Measurements from ENCODE around the gene SLC39A3.

Gene SLC39A3

GRCh38 chr19:2750808-2751437 is 11.1 kb upstream of the SLC39A3 start:
- DNase-seq (ENCODE audit: low read depth in 1 of 2, low spot score in 1 of 2), result no peak

- no peak for DNase-seq (ENCODE audit: low read depth in 1 of 2, low spot score in 1 of 2)
These were observed 7.5 kb upstream of the SLC39A3 start for GRCh38 chr19:2747349-2747748.

- DNase-seq (ENCODE audit: low read depth in 1 of 2, low spot score in 1 of 2), result no peak
These were observed 4.3 kb upstream of the SLC39A3 start for GRCh38 chr19:2744113-2744512.

- DNase-seq (ENCODE audit: low read depth in 1 of 2, low spot score in 1 of 2), result no peak
These were observed 3.3 kb upstream of the SLC39A3 start for GRCh38 chr19:2743099-2743498.

- DNase-seq (ENCODE audit: low read depth in 1 of 2, low spot score in 1 of 2), result no peak
These were observed 468 bp upstream of the SLC39A3 start for GRCh38 chr19:2740314-2740656.

- DNase-seq (ENCODE audit: low read depth in 1 of 2, low spot score in 1 of 2), result no peak
These were observed 3.1 kb downstream of the SLC39A3 start for GRCh38 chr19:2736550-2737190.

- DNase-seq (ENCODE audit: low read depth in 1 of 2, low spot score in 1 of 2), result no peak
These were observed 4.4 kb downstream of the SLC39A3 start for GRCh38 chr19:2735374-2735773.

GRCh38 chr19:2734589-2735288 is 5.1 kb downstream of the SLC39A3 start:
- no peak for DNase-seq (ENCODE audit: low read depth in 1 of 2, low spot score in 1 of 2)

GRCh38 chr19:2733930-2734588 is 5.8 kb downstream of the SLC39A3 start:
- DNase-seq (ENCODE audit: low read depth in 1 of 2, low spot score in 1 of 2), result no peak

GRCh38 chr19:2732883-2733282 is 6.9 kb downstream of the SLC39A3 start:
- no peak for DNase-seq (ENCODE audit: low read depth in 1 of 2, low spot score in 1 of 2)

- DNase-seq (ENCODE audit: low read depth in 1 of 2, low spot score in 1 of 2), result no peak
These were observed 7.6 kb downstream of the SLC39A3 start for GRCh38 chr19:2732157-2732725.

- no peak for DNase-seq (ENCODE audit: low read depth in 1 of 2, low spot score in 1 of 2)
These were observed 8.4 kb downstream of the SLC39A3 start for GRCh38 chr19:2731181-2731995.

- DNase-seq (ENCODE audit: low read depth in 1 of 2, low spot score in 1 of 2), result no peak
These were observed 9.6 kb downstream of the SLC39A3 start for GRCh38 chr19:2729943-2730818.

- no peak for DNase-seq (ENCODE audit: low read depth in 1 of 2, low spot score in 1 of 2)
These were observed 10.9 kb downstream of the SLC39A3 start for GRCh38 chr19:2728783-2729387.

GRCh38 chr19:2727640-2727944 is 12.2 kb downstream of the SLC39A3 start:
- DNase-seq (ENCODE audit: low read depth in 1 of 2, low spot score in 1 of 2), result no peak

- DNase-seq (ENCODE audit: low read depth in 1 of 2, low spot score in 1 of 2), result no peak
These were observed 12.7 kb downstream of the SLC39A3 start for GRCh38 chr19:2726904-2727639.

GRCh38 chr19:2726160-2726855 is 13.5 kb downstream of the SLC39A3 start:
- no peak for DNase-seq (ENCODE audit: low read depth in 1 of 2, low spot score in 1 of 2)

- no peak for DNase-seq (ENCODE audit: low read depth in 1 of 2, low spot score in 1 of 2)
These were observed 15.7 kb downstream of the SLC39A3 start for GRCh38 chr19:2724148-2724557.
